HL-60 (cell line): ENCODE measurements around the gene ZSWIM9.

Experiments
- DNase-seq, 2 experiments: peaks; one replicate each; pipeline ENCODE4 v3.0.0-alpha.2; 2010 to 2020; ENCODE audit warnings: low read depth in 1 of 2, low spot score in 1 of 2
- H3K27ac ChIP-seq: fragments of 250-450 bp; sonication (Bioruptor Pico); replicated peaks from 2 replicates; pipeline ENCODE4 v1.5.1; 2020; ENCODE audit warnings: mild to moderate bottlenecking, moderate library complexity
- H3K27me3 ChIP-seq: fragments of 250-450 bp; sonication (Bioruptor Pico); 2 replicates; pipeline ENCODE4 v1.5.1; 2021; ENCODE audit warnings: mild to moderate bottlenecking, moderate library complexity; ENCODE audit not compliant: insufficient read depth, poor library complexity, severe bottlenecking
- H3K4me3 ChIP-seq: replicated peaks from 2 replicates; pipeline ENCODE4 v1.5.1; 2011; ENCODE audit warnings: mild to moderate bottlenecking, control low read depth, low read length; ENCODE audit not compliant: insufficient read depth
- GABPA ChIP-seq: IDR thresholded peaks from 2 replicates; pipeline ENCODE4 v1.6.1; 2012; ENCODE audit warnings: low read depth
- POLR2AphosphoS5 ChIP-seq: IDR thresholded peaks from 2 replicates; pipeline ENCODE4 v1.6.1; 2012; ENCODE audit warnings: low read depth
- SPI1 ChIP-seq: IDR thresholded peaks from 2 replicates; pipeline ENCODE4 v1.6.1; 2012; ENCODE audit warnings: low read depth, mild to moderate bottlenecking, borderline replicate concordance
- TF ChIP-seq, protein P1 (sequence below): IDR thresholded peaks from 2 replicates; pipeline ENCODE4 v1.6.1; 2012; ENCODE audit warnings: low read depth; ENCODE audit not compliant: insufficient replicate concordance
- TF ChIP-seq, protein P2 (sequence below): IDR thresholded peaks from one replicate; pipeline ENCODE4 v1.5.1; 2011; ENCODE audit warnings: low read length, control low read depth, inconsistent platforms; ENCODE audit not compliant: insufficient read depth

The ZSWIM9 gene

DNA sequence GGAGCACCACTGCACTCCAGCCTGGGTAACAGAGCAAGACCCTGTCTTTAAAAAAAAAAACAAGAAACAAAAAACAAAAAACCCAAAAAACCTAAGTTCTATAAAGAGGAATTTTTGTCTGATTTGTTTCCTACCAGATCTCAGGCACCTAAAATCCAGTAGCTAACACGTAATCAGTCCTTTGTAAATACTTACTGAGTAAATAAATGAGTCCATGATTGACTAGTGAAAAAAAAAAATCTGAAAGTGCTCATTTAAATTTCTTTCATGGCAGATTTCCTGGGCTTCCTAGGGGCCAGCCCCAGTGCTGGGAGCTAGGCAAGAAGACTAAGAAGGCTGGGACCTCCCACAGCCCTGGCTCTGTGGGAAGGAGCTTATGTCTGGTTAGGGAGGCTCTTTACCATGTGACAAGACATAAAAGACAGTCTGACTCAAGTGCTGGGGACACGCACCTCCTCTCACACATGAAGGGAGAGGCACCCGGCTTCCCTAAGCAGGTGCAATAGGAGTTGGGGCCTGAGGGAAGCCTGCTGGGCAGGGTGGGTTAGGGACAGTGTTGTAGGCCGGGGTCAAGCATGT lies 22.8 kb upstream of the ZSWIM9 start:
- Histone ChIP-seq H3K27ac (no peak overlapping the region), H3K27me3 (no peaks in the 10 kb centered on the region), H3K4me3 (no peak overlapping the region)
- DNase-seq, result no peak
- TF ChIP-seq, protein P1, sequence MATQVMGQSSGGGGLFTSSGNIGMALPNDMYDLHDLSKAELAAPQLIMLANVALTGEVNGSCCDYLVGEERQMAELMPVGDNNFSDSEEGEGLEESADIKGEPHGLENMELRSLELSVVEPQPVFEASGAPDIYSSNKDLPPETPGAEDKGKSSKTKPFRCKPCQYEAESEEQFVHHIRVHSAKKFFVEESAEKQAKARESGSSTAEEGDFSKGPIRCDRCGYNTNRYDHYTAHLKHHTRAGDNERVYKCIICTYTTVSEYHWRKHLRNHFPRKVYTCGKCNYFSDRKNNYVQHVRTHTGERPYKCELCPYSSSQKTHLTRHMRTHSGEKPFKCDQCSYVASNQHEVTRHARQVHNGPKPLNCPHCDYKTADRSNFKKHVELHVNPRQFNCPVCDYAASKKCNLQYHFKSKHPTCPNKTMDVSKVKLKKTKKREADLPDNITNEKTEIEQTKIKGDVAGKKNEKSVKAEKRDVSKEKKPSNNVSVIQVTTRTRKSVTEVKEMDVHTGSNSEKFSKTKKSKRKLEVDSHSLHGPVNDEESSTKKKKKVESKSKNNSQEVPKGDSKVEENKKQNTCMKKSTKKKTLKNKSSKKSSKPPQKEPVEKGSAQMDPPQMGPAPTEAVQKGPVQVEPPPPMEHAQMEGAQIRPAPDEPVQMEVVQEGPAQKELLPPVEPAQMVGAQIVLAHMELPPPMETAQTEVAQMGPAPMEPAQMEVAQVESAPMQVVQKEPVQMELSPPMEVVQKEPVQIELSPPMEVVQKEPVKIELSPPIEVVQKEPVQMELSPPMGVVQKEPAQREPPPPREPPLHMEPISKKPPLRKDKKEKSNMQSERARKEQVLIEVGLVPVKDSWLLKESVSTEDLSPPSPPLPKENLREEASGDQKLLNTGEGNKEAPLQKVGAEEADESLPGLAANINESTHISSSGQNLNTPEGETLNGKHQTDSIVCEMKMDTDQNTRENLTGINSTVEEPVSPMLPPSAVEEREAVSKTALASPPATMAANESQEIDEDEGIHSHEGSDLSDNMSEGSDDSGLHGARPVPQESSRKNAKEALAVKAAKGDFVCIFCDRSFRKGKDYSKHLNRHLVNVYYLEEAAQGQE, result no peak
- TF ChIP-seq POLR2AphosphoS5, result no peak
- TF ChIP-seq, protein P2, sequence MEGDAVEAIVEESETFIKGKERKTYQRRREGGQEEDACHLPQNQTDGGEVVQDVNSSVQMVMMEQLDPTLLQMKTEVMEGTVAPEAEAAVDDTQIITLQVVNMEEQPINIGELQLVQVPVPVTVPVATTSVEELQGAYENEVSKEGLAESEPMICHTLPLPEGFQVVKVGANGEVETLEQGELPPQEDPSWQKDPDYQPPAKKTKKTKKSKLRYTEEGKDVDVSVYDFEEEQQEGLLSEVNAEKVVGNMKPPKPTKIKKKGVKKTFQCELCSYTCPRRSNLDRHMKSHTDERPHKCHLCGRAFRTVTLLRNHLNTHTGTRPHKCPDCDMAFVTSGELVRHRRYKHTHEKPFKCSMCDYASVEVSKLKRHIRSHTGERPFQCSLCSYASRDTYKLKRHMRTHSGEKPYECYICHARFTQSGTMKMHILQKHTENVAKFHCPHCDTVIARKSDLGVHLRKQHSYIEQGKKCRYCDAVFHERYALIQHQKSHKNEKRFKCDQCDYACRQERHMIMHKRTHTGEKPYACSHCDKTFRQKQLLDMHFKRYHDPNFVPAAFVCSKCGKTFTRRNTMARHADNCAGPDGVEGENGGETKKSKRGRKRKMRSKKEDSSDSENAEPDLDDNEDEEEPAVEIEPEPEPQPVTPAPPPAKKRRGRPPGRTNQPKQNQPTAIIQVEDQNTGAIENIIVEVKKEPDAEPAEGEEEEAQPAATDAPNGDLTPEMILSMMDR, result no peak
- TF ChIP-seq SPI1, result no peak
- no peak for TF ChIP-seq GABPA

DNA sequence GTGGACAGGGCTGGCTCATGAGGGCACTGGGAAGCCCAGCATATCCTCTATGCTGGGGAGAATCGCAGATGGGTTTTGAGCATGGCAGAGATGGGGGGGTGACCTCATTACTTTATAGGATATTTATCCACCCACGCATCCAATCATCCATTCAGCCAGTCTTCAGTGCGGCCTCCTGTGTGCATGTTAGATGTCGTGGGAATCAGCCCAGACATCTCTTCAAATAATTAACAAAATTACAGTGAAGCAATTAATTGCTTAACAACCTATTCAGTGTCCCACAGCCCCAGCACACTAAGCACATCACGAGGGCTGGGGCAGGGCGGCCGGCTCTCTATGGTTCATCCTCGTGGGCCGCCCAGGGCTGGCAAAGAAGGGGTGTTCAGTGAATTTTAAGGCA lies 21.9 kb upstream of the ZSWIM9 start:
- no peak for DNase-seq
- Histone ChIP-seq H3K4me3 (no peak overlapping the region), H3K27me3 (no peaks in the 10 kb centered on the region), H3K27ac (no peak overlapping the region)
- TF ChIP-seq POLR2AphosphoS5 (no peak), SPI1 (no peak)
- TF ChIP-seq, protein P1, result no peak

DNA sequence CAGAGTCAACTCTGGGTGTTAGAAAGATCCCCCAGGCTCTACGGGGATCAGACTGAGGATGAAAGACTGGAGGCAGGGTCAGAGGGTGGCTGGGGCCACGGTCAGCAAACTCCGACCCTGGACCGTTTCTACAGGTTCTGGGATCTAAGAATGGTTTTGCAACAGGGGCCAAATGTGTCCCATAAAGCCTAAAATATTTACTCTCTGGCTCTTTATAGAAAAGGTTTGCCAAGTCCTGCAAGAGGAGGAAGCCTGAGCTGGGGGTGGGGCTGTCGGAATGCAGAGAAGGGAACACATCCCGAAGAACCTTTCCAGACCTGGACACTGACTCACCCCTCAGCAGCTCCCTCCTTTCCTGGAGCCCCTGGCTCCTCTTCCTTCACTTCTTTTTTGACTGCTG lies 21.1 kb upstream of the ZSWIM9 start:
- Histone ChIP-seq H3K27me3 (no peaks in the 10 kb centered on the region), H3K4me3 (no peak overlapping the region), H3K27ac (no peak overlapping the region)
- DNase-seq, result no peak
- TF ChIP-seq GABPA (no peak), POLR2AphosphoS5 (no peak), SPI1 (no peak)
- TF ChIP-seq, protein P1, result no peak
- TF ChIP-seq, protein P2, result no peak
